Activated gamma-delta T cell treated with Interleukin-2 at 50 U/mL for 16 hours (primary cell): ENCODE measurements around the gene CCDC92B.
"Not testable (repeated sequence)": the region's sequence is repeated elsewhere in the genome, so short reads cannot be mapped to it uniquely, and the experiment has no call there.

Experiments
- DNase-seq: peaks from one replicate; pipeline ENCODE4 v3.0.0-alpha.2; 2020

CCDC92B gene

DNA sequence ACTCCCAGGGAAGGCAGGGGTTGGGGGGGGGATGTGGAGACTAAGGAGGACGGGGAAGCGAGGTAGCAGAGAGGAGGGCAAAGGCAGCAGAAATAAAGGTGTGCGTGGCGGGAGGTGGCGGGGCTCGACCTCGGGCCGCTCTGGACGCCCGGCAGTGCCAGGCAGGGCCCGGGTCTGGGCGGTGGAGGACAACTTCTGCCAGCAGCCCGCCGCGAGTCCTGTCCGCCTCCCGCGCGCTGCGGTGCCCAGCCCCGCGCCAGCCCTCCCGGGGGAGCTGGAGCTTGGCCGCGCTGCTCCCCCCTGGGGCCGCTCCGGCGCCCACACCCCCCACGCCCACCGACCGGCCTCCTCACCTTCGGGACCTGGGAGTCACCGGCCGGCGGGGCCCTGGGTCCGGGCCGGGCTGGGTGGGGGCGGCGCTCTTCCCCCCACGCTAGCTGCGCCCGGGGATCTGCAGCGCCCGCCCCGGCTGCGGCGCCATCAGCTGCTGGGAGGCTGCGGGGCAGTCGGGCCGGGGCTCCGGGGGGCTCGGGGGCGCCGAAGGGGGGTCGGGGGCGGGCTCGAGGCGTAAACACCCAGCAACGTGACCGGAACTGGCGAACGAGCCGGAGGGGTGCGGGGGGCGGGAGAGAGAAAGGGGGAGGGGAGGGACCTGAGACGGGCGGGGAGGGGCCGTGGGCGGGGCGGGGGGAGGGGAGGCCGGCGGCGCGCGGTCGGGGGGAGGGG is at the start of gene CCDC92B:
CCDC92B (minus strand) TSS at position 595 of the 726 bp plus-strand sequence. CDS start 14,507 bp downstream, outside the sequence.
- DNase-seq = no peak

DNA sequence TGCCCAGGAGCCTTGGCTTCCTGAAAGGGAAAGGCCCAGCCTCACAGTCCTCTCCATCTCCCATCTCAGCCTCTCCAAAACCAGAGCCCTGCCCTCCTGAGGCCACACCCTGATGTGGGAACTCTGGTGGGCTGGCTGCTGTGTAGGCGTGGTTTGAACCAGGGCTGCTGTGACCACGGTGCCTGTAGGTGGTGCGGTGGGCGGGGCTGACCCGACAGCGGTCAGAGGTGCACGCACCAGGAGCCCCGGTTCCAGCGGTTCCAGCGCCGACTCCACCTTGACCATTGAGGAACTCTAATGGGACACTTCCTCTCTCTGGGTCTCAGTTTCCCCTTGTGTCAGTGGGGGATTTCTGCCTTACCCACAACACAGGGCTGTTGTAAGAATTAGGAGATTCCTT is 49.2 kb upstream of the CCDC92B start:
- DNase-seq = no peak

DNA sequence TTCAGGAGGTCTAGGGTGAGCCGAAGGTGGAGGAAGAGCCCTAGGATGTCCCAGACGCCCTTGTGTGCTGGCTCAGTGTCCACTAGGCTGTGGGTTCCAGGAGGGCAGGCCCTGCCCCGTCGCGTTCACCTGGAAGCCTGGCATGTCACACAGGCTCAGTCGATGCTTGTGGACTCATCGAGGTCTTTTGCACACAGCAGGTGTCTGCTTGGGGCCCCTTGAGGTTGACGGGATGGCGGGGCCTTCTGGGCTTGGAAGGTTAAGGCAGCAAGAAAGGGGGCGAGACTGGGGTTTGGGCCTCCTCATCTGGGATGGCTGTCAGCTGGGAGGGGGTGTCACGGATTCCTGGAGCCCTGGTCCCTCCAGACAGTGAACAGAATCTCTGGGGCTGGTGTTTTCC is 48.7 kb upstream of the CCDC92B start:
- DNase-seq = no peak

DNA sequence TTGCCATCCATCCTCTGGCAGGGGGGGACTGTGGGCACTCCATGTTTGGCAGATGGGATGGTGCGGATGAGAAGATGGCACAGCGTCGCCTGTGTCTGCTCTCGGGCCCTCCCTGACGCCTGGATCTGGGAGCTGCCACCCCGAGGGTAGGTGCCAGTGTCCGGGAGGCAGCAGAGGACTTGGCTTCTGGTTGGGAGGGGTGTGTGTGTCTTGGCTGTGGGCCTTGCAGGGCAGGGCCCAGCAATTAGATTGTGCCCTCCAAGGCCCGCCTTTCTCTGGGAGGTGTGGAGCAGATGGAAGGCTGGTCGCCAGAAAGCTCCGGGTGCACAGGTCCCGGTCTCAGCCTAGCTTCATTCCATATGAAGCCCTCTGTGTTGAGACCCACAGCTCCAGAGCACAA is 48.2 kb upstream of the CCDC92B start:
- no peak for DNase-seq

DNA sequence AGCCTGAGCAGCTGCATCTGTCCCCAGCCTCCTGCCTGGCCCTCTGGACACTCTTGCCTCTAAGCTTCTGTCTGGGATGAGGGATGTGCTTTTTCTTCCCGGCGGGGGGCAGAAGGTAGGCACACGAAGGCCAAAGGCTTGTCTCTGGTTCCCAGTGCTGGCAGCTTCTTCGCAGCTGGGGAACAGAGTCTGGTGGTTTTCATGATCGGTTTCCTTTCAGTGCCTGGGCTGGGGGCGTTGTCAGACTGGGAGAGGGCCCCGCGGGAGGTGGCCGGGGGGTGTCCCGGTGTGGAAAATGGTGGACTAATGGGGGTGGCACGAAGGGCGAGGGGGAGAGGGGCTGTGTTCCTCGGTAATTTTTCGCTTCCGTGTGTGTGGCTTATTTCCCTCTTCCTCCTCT is 47.8 kb upstream of the CCDC92B start:
- DNase-seq = no peak

DNA sequence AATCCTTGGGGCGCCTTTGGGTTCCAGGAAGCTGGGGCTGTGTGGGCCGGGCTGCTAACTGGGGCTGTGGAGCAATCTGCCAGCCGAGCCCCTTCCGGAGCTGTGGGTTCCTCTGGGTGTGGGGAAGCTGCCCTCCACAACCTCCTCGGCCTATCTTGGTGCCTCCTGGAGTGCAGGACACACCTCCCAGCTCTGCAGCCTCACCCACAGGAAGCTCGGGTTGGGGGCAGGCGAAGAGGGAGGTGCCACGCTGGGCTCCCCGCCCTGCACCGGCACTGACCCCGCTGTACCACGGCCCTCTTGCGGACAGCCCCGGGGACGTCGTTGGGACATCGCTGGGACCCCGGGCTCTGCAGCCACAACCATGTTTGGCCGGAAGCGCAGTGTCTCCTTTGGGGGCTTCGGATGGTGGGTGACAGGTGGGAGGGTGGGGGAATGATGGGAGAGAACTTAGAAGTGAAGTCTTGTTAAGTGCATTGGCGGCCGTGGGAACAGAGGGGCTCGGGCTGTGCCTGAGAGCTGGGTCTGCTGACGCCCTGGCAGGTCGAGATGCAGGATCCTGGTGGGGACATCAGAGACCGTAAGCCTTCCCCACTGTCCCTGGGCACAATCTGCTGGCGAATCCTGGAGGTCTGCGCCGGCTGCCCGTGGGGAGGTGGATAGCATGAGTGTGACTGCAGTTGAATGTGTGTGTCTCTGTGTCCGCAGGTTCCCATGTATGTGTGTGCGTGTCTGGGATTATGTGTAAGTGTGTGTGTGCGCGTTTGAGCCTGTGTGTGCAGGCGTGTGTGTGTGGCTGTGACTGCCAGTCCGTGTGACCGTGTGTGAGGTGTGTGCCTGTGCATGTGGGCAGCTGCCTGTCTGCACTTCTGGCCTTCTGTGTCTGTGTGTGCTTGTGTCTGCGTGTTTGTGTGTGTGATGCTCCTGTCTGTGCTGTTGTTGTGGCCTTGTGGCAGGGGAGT is 47.0 kb upstream of the CCDC92B start, which contains the start of gene RAP1GAP2:
RAP1GAP2 (plus strand) TSS at position 275 of the 962 bp plus-strand sequence; CDS start at position 365, 90 bp downstream.
- DNase-seq = peak; percentile 73

DNA sequence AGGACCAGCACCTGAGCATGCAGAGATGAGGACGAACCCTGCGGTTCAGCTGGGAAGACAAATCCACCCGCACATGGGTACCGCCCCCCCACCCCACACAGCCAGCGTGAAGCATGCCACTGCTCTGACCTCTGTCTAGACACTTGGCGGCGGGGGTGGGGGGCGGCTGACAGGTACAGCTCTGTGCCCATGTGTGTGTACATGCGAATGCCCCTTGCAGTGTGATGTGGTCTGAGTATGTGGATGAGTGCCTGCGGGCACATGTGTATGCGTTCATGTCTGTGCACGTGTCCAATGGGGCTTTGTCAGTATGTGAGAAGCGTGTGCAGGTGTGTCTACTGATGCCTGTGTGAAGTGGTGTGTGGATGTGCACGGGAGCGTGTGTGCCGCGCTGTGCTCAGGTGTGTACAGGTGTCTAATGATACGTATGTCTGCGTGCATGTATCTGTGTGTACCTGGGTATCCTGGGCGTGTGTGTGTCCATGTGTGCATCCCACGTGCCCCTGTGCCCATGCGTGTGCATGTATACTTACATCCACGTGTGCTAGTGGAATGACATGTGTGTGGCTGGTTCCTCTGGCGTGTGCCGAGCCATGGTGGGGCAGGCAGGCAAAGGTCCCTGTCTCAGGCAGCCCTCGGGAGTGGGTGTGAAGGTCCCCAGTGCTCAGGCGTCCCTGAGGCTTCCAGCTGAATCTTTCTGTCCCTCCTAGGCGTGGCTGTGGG is 46.1 kb upstream of the CCDC92B start:
- no peak for DNase-seq

DNA sequence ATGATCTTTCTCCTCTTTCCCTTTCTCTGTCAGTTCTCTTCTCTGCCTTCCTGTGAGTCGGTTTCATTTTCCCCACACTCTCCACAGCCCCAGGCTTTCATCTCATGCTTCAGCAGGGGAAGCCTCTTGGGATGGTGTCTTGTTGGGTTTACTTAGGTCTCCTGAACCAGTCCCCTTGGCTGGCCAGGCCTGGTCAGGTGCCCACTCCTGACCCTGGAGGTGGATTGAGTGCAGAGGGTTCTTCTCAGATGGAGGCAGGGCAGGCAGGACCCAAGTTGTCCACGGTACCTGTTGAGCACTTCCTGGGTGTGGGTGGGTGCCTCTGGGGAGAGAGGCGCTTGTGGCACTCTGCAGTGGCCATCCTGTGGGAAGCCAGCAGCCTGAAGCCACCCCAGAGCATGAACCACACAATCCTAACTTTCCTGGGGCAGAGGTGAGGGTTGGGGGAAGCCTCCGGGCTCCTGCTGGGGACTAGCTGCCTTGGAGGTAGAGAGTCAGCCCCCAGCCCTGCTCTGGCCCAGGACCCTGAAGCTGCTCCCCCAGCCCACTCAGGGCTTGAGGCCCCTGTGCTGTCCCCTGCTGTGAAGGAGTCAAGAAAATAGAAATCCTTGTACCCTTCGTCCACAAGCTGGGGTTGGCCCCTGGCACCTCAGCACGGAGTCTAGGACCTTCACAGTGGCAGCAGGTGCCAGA is 44.8 kb upstream of the CCDC92B start:
- no peak for DNase-seq

DNA sequence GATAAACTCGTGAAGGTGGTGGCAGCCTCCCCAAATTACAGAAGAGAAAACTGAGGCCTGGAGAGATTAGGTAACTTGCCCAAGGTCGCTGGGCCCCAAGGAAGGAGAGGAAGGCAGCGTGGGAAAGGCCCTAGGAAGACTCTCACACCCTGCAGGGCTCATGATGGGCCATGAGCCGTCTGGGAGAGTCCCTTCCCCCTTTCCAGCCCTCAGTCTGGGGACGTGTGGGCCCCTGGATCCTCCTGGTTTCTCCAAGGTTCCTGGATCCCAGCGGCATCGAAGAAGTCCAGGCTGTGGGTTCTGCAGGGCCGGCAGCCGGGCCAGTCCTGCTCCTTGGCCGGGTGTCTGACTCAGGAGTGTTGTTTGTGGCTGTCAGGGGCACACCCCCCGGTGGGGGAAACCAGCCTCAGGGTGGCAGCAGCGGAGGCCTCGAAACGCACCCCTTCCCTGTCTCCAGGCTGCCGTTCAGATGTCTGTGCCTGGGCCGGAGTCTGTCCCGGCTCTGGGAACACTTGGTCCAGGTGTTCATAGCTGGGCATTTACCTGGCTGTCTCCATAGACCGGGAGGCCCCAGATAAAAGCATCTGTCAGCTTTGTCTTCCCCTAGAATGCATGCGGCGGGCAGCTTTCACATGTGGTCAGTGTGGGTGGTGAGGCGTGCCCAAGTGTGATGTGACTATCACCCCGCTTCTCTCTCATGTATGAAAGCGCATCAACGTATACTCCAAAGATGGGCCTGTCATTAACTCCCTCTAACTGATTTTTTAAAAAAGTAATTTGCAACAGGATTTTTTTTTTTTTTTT is 43.1 kb upstream of the CCDC92B start:
- DNase-seq = peak; percentile 81

DNA sequence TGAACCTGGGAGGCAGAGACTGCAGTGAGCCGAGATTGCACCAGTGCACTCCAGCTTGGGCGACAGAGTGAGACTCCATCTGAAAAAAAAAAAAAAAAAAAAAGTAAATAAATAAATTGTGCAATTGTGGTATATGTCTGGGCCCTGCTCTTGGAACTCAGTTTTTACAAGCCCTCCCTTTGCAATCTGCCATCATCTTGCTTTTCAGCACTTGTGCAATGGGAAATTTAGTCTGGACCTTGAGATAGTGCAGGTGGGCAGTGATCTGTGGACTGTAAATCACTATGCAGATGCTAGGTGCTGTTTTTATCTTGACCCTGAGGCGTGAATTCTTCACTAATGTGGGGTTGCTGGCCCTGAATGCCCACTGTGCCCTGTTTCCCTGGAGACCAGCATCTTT is 40.2 kb upstream of the CCDC92B start:
- DNase-seq = no peak

DNA sequence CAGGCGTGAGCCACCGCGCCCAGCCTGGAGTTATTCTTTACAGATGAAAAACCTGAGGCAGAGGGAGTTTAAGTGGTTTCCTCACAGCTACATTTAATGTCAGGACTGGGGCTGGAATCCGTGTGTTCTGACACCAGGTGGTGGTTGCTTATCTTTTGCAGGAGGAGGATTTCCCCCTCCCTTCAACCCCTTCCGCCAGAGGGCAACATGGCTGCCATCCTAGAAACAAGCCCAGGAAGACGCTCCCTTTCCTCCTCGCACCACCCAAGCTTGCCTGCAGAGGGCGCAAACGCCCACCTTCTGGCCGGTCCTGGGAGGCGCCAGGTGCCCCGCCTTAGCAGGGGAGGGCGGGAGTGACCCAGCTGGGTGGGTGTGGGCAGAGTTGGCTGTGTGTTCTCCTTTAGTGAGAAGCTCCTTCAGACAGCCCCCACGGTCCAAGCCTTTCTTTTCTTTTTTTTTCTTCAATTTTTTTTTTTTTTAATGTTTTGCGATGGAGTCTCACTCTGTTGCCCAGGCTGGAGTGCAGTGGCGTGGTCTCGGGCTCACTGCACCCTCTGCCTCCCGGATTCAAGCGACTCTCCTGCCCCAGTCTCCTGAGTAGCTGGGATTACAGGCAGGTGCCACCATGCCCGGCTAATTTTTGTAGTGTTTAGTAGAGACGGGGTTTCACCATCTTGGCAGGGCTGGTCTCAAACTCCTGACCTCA is 36.9 kb upstream of the CCDC92B start:
- peak; percentile 84 for DNase-seq

DNA sequence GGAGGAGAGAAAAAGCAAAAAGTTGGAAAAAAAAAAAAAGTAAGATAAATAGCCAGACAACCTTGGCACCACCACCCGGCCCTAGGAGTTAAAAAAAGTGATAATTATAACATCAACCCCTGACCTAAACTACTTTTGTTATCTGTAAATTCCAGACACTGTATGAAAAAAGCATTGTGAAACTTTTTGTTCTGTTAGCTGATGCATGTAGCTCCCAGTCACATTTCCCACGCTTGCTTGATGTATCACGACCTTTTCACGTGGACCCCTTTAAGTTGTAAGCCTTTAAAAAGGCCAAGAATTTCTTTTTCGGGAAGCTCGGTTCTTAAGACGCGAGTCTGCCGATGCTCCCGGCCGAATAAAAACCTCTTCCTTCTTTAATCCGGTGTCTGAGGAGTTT is 35.9 kb upstream of the CCDC92B start:
- DNase-seq = not testable (repeated sequence)

DNA sequence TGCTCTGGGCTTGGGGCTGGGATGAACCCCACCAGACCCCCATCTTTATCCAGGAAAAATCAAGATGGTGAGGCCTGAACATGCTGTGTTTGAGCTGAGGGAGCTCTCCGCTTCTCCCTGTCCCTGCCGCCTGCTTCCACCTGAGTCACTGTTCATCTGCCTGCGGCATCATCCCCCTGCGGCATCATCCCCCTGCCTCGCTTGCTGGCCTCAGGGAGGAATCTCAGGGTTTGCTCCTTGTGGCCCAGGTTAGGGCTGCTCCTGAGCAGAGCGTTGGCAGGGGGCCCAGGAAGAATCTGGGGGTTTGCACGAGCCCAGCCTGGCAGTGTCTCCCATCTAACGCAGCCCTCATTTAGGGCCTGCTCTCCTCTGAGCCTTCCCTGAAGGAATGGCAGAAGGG is 35.4 kb upstream of the CCDC92B start:
- no peak for DNase-seq

DNA sequence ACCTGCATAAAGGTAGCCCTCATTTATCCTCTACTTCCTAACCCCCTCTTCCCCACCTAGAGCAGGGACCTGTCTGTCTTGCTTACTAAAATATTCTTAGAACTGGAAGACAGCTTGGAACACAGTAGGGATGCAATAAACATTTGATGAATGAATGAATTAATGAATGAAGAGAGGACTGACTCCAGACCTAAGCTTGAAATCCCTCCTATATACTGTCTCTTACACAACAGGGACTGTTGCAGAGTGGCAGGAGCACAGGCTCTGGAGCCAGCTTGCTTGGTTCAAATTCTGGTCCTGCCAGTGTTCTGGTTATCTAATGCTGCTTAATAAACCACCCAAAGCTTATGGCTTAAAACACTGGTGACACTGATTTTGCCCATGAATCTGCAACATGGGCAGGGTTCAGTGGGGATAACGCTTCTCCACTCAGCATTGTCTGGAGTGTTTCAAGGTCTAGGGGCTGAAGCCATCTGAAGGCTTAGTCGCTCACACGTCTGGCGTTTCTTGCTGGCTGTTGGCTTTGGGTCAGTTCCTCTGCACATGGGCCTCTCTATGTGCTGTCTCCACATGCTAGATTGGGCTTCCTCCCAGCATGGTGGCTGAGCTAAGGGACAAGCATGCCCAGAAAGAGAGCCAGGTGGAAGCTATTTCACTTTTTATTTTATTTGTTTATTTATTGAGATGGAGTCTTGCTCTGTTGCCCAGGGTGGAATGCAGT is 34.0 kb upstream of the CCDC92B start:
- DNase-seq = no peak

DNA sequence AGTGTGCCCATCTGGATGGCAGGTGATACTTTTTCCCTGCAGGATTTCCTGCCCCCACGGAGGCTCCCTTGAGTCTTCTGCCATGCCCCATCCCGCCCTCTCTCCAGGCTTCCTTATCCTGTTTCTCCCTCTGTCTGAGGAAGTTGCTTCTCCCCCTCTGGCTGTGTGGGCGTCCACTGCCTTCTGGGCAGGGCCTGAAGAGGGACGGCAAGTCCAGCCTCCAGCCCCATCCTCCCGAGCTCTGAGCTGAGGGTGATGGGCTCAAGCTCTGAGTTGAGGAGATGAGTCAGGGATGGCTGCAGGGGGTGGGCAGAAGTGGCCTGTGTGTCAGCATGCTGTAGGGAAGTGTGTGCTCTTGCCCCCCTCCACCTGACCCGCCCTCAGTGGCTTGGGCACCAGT is 32.6 kb upstream of the CCDC92B start:
- no peak for DNase-seq

DNA sequence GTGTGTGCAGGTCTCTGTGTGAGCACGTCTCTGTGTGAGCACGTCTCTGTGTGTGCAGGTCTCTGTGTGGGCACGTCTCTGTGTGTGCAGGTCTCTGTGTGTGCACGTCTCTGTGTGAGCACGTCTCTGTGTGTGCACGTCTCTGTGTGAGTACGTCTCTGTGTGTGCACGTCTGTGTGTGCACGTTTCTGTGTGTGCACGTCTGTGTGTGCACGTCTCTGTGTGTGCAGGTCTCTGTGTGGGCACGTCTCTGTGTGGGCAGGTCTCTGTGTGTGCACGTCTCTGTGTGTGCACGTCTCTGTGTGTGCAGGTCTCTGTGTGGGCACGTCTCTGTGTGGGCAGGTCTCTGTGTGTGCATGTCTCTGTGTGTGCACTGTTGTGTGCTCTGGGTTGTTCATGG is 32.1 kb upstream of the CCDC92B start:
- not testable (repeated sequence) for DNase-seq

DNA sequence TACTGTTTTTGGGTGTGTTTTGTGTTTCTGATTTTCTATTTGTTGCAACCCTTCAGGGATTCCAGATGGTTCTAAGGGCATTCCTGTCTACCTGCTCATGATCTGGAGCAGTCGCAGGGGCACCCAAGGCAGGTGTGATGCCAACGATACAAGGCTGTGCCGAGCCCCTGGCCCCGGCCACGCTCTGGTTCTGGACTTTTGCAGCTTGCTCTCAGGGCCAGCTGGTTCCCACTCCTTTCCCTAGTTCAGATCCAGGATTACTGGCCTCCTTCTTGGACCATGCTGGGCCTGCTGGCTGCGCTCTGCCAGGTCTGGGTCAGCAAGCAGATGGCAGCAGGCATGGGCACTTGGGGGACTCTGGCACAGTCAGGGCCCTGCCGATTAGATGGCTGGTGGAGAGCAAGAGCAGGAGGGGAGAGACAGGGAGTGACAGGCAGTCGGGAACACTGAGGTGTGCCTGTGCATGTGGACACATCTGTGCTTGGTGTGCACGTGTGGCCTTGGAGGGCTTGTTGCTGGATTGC is 31.5 kb upstream of the CCDC92B start:
- DNase-seq = no peak

DNA sequence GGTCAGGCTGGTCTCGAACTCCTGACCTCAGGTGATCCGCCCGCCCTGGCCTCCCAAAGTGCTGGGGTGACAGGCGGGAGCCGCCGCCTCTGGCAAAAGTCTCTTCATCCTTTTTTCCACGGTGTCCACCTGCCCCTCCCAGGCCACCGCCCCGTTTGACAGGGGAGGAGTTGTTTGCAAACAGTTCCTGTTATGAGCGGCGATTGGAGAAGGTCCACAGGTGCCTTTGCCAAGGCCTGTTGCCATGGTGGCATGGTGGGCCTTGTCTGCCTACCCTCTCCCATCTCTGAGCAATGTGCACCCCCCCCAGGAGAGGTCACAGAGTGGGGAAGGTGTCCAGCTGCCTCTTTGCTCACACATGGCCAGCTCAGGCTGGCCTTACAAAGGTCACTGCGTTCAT is 30.8 kb upstream of the CCDC92B start:
- DNase-seq = no peak

DNA sequence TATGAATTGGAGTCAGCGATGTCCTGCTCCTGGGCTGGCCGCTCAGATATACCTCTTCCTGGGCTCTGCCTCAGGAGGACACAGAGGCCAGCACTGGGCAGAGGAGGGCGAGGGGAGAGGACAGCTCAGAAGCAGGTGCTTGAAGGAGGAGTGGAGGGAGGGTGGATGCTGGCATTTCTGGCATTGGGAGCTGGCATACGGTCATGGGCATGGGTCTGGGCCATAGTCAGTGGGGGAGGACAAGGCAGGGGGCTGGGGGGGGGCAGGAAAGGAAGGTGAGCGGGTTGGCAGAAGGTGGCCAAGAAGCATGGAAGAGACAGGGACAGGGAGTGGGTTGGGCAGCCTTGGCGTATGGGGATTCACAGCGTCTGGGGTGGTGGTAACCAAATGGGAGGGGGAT is 30.1 kb upstream of the CCDC92B start:
- DNase-seq = no peak

DNA sequence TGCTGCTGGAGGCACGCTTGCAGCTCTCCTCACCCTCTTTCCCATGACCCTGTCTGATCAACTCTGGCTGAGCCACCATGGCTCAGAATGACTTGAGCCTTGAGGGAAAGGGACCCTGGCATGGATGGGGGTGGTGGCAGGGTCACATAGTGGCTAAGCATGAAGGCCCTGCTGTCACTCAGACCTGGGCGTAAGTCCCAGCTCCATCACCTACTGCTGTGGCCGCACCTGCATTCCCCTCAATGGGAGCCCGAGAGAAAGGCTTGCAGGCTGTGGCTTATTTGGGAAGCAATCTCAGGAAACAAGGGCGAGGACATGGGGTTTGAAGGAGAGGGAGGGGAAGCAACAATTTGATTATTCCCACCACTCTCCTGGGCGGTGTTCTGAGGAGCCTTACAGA is 29.0 kb upstream of the CCDC92B start:
- no peak for DNase-seq
